GM18499 (cell line): ENCODE data around the gene PTPRN2.
"Not testable (repeated sequence)": the region's sequence is repeated elsewhere in the genome, so short reads cannot be mapped to it uniquely, and the experiment has no call there.

ENCODE experiments used
- ATAC-seq: cut with Tn5 transposase; IDR thresholded peaks from one replicate; pipeline ENCODE4 v1.9.1; 2021; ENCODE audit warnings: moderate number of reproducible peaks; ENCODE audit not compliant: insufficient read depth, unreplicated experiment

PTPRN2 gene

GRCh38 chr7:157678501-157678900 lies 909.1 kb downstream of the PTPRN2 start:
- ATAC-seq, result no peak

- ATAC-seq, result no peak
These were observed 911.0 kb downstream of the PTPRN2 start for GRCh38 chr7:157676456-157677255.

GRCh38 chr7:157676001-157676400 lies 911.6 kb downstream of the PTPRN2 start:
- no peak for ATAC-seq

GRCh38 chr7:157675427-157675927 lies 912.1 kb downstream of the PTPRN2 start:
- no peak for ATAC-seq

GRCh38 chr7:157674715-157675426 lies 912.8 kb downstream of the PTPRN2 start:
- ATAC-seq, result no peak

GRCh38 chr7:157674027-157674714 lies 913.5 kb downstream of the PTPRN2 start:
- ATAC-seq, result no peak

GRCh38 chr7:157673573-157673972 lies 914.0 kb downstream of the PTPRN2 start:
- no peak for ATAC-seq

- no peak for ATAC-seq
These were observed 916.0 kb downstream of the PTPRN2 start for GRCh38 chr7:157671358-157672255.

GRCh38 chr7:157670490-157671357 lies 916.9 kb downstream of the PTPRN2 start:
- no peak for ATAC-seq

GRCh38 chr7:157669768-157670351 lies 917.8 kb downstream of the PTPRN2 start:
- no peak for ATAC-seq

GRCh38 chr7:157668884-157669767 lies 918.5 kb downstream of the PTPRN2 start:
- no peak for ATAC-seq

- no peak for ATAC-seq
These were observed 919.3 kb downstream of the PTPRN2 start for GRCh38 chr7:157668221-157668883.

GRCh38 chr7:157667731-157668130 lies 919.9 kb downstream of the PTPRN2 start:
- ATAC-seq, result no peak

- no peak for ATAC-seq
These were observed 920.4 kb downstream of the PTPRN2 start for GRCh38 chr7:157667261-157667660.

GRCh38 chr7:157666530-157667040 lies 921.0 kb downstream of the PTPRN2 start:
- ATAC-seq, result no peak

GRCh38 chr7:157665634-157665988 lies 922.0 kb downstream of the PTPRN2 start:
- not testable (repeated sequence) for ATAC-seq
